COLO668 (cell line): ENCODE data around the gene PPP2R5A.
"Not testable (repeated sequence)": the region's sequence is repeated elsewhere in the genome, so short reads cannot be mapped to it uniquely, and the experiment has no call there.

ENCODE experiments used
- DNase-seq: peaks from one replicate; lab custom pipeline; 2025; ENCODE audit not compliant: unreplicated experiment; lab: John Stamatoyannopoulos, UW

Gene PPP2R5A

GRCh38 chr1:212267017-212267416 is 18.2 kb upstream of the PPP2R5A start:
- DNase-seq = no peak

GRCh38 chr1:212267460-212267859 is 17.8 kb upstream of the PPP2R5A start:
- DNase-seq = no peak

- DNase-seq = no peak
These were observed 15.9 kb upstream of the PPP2R5A start for GRCh38 chr1:212269306-212269705.

GRCh38 chr1:212270564-212270963 is 14.6 kb upstream of the PPP2R5A start:
- DNase-seq = no peak

- no peak for DNase-seq
These were observed 14.0 kb upstream of the PPP2R5A start for GRCh38 chr1:212271234-212271633.

GRCh38 chr1:212271823-212272485 is 13.3 kb upstream of the PPP2R5A start:
- no peak for DNase-seq

GRCh38 chr1:212281590-212281989 is 3.6 kb upstream of the PPP2R5A start:
- DNase-seq = no peak

GRCh38 chr1:212283741-212284140 is 1.5 kb upstream of the PPP2R5A start:
- no peak for DNase-seq

GRCh38 chr1:212284332-212284743 is 872 bp upstream of the PPP2R5A start:
- no peak for DNase-seq

- peak; percentile 86 for DNase-seq
These were observed 710 bp downstream of the PPP2R5A start for GRCh38 chr1:212285685-212286555.

- no peak for DNase-seq
These were observed 1.4 kb downstream of the PPP2R5A start for GRCh38 chr1:212286556-212287131.

- no peak for DNase-seq
These were observed 2.2 kb downstream of the PPP2R5A start for GRCh38 chr1:212287261-212287895.

- DNase-seq = not testable (repeated sequence)
These were observed 2.8 kb downstream of the PPP2R5A start for GRCh38 chr1:212287995-212288394.

- no peak for DNase-seq
These were observed 3.4 kb downstream of the PPP2R5A start for GRCh38 chr1:212288615-212289014.

GRCh38 chr1:212289262-212290077 is 4.3 kb downstream of the PPP2R5A start:
- DNase-seq = no peak

GRCh38 chr1:212290608-212291007 is 5.4 kb downstream of the PPP2R5A start:
- DNase-seq = no peak

- DNase-seq = no peak
These were observed 6.4 kb downstream of the PPP2R5A start for GRCh38 chr1:212291505-212292134.

GRCh38 chr1:212292250-212293105 is 7.3 kb downstream of the PPP2R5A start:
- no peak for DNase-seq

GRCh38 chr1:212293579-212293978 is 8.4 kb downstream of the PPP2R5A start:
- no peak for DNase-seq
